GM20000 (cell line): ENCODE results near the gene CEP89.
"Not testable (repeated sequence)": the region's sequence is repeated elsewhere in the genome, so short reads cannot be mapped to it uniquely, and the experiment has no call there.

Experiments
- DNase-seq: peaks from one replicate; pipeline ENCODE4 v3.0.0; 2012; ENCODE audit warnings: low spot score
- CTCF ChIP-seq: IDR thresholded peaks from 2 replicates; pipeline ENCODE4 v1.5.1; 2012; ENCODE audit warnings: mild to moderate bottlenecking, control low read depth; ENCODE audit errors: extremely low read depth, missing control alignments

CEP89 gene

GRCh38 chr19:32971012-32971595 is 654 bp downstream of the CEP89 start:
- DNase-seq, result no peak
- TF ChIP-seq CTCF, result no peak

- no peak for TF ChIP-seq CTCF
- no peak for DNase-seq
Measured at GRCh38 chr19:32969549-32969948, 2.2 kb downstream of the CEP89 start.

- no peak for TF ChIP-seq CTCF
- no peak for DNase-seq
Measured at GRCh38 chr19:32966750-32967149, 5.0 kb downstream of the CEP89 start.

DNA sequence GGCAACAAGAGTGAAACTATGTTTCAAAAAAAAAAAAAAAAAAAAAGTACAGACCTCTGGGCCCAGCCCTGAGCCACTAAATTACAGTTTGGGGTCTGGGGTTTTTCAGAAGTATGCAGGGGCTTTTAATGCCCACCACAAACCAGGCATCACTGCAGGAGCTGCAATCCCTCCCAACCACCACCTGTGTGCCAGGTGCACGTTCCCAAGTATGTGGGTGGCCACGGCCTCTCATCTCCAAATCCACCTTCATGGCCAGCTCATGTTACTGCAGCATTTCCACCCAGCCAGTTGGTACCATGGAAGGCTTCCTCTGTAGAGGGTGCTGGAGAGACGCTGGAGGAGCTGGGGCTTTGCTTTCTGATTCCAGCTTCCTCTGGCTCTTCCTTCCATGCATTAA is 26.5 kb downstream of the CEP89 start:
- no peak for DNase-seq
- TF ChIP-seq CTCF, result no peak

DNA sequence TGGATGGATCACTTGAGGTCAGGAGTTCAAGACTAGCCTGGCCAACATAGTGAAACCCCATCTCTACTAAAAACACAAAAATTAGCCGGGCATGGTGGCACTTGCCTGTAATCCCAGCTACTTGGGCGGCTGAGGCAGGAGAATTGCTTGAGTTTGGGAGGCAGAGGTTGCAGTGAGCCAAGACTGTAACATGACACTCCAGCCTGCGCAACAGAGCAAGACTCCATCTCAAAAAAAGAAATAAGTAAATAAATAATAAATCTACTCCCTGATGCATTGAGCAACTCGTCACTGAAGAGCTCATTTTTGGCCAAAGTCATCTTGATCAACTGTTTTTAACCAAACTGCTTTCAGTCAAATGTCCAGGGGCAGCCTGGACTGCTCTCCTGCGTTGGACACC is 30.5 kb downstream of the CEP89 start:
- DNase-seq, result not testable (repeated sequence)

- DNase-seq, result no peak
- TF ChIP-seq CTCF, result no peak
Measured at GRCh38 chr19:32936065-32936464, 35.7 kb downstream of the CEP89 start.

DNA sequence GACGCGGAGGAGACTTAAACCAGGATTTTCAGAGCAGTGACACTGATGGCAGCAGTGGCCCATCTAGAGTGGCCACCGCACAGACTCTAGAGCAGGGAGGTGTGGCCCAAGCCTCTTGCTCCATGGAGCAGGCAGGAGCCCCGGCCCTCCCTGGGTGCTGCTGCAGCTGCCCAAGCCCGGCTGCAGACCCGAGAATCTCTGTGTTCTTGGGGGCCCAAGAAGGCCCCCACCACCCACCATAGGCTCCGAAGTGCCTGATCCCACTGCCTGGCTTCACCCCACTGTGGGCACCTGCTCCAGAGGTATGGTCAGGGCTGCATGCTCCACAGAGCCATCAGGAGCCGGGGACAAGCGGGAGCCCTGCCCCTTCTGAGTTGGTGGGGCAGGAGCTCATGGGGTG is 36.1 kb downstream of the CEP89 start:
- no peak for DNase-seq
- TF ChIP-seq CTCF, result no peak

GRCh38 chr19:32933571-32933970 is 38.2 kb downstream of the CEP89 start:
- no peak for TF ChIP-seq CTCF
- DNase-seq, result no peak
